K562 (cell line): ENCODE results near the gene COMTD1. TPM values are rescaled to one million over a fixed set of nuclear protein-coding genes. Genes with fewer than 3 reads are reported as not detected.

Source experiments
- CBFA2T3 ChIP-seq: fragments of 450-650 bp; IDR thresholded peaks from 2 replicates; pipeline ENCODE4 v1.6.1; 2017
- CBX1 ChIP-seq: sonication (generic); IDR thresholded peaks from 2 replicates; pipeline ENCODE4 v1.6.1; 2016; ENCODE audit warnings: antibody characterized with exemption, low read depth, mild to moderate bottlenecking
- CC2D1A ChIP-seq: fragments of 450-650 bp; IDR thresholded peaks from 2 replicates; pipeline ENCODE4 v1.6.1; 2017; ENCODE audit warnings: mild to moderate bottlenecking
- COPS2 ChIP-seq: fragments of 450-650 bp; conservative IDR thresholded peaks from 2 replicates; pipeline ENCODE4 v1.6.1; 2016; ENCODE audit warnings: mild to moderate bottlenecking, moderate library complexity
- CXXC5 ChIP-seq: fragments of 250-450 bp; sonication (Bioruptor Pico); IDR thresholded peaks from 2 replicates; pipeline ENCODE4 v1.8.0; 2022; ENCODE audit warnings: inconsistent platforms, mild to moderate bottlenecking, moderate library complexity
- EP400 ChIP-seq: fragments of 450-650 bp; IDR thresholded peaks from 2 replicates; pipeline ENCODE4 v1.6.1; 2017; ENCODE audit warnings: antibody characterized with exemption, mild to moderate bottlenecking, moderate library complexity
- ETV1 ChIP-seq: fragments of 450-650 bp; conservative IDR thresholded peaks from 2 replicates; pipeline ENCODE4 v1.6.1; 2016; ENCODE audit warnings: missing genetic modification characterization, control low read depth, low read depth, missing compliant biosample characterization
- FOXA3 ChIP-seq, 2 experiments: fragments of 450-650 bp in 1 of 2; sonication (generic) in 1 of 2; formaldehyde crosslinking; IDR thresholded peaks in 1 of 2; conservative IDR thresholded peaks in 1 of 2; 2 replicates each; pipeline versions ENCODE4 v1.4.0 to v1.8.0; 2020 to 2022; ENCODE audit warnings: mild to moderate bottlenecking in 2 of 2, missing genetic modification reagents in 1 of 2
- GTF2A2 ChIP-seq: IDR thresholded peaks from 2 replicates; pipeline ENCODE4 v1.6.1; 2016; ENCODE audit warnings: mild to moderate bottlenecking, missing genetic modification characterization, missing compliant biosample characterization
- ILF3 ChIP-seq: fragments of 450-650 bp; IDR thresholded peaks from 2 replicates; pipeline ENCODE4 v1.6.1; 2018; ENCODE audit warnings: antibody characterized with exemption, mild to moderate bottlenecking, moderate library complexity, borderline replicate concordance
- JUND ChIP-seq, 2 experiments: IDR thresholded peaks; 2 replicates in 1 of 2; 3 replicates in 1 of 2; pipeline ENCODE4 v1.6.1; 2011; ENCODE audit warnings: borderline replicate concordance in 2 of 2, low read depth in 2 of 2, low read length in 2 of 2, improper control_type of control experiment in 1 of 2, missing biosample characterization in 1 of 2, missing genetic modification characterization in 1 of 2, missing genetic modification reagents in 1 of 2
- KLF6 ChIP-seq: fragments of 250-450 bp; sonication (Bioruptor Pico); IDR thresholded peaks from 2 replicates; pipeline ENCODE4 v1.4.0; 2020; ENCODE audit warnings: mild to moderate bottlenecking, moderate library complexity, borderline replicate concordance
- NONO ChIP-seq, 2 experiments: fragments of 200-400 bp in 1 of 2; fragments of 450-650 bp in 1 of 2; formaldehyde crosslinking in 1 of 2; IDR thresholded peaks; 2 replicates each; pipeline ENCODE4 v1.6.1; 2017; ENCODE audit warnings: low read depth in 2 of 2, mild to moderate bottlenecking in 2 of 2, moderate library complexity in 2 of 2, low read length in 1 of 2
- POLR2B ChIP-seq: fragments of 450-650 bp; IDR thresholded peaks from 2 replicates; pipeline ENCODE4 v1.6.1; 2018; ENCODE audit warnings: low read depth; ENCODE audit not compliant: partially characterized antibody
- POLR2H ChIP-seq: IDR thresholded peaks from 2 replicates; pipeline ENCODE4 v1.6.1; 2016; ENCODE audit warnings: missing genetic modification characterization, low read depth, mild to moderate bottlenecking, control low read depth, missing compliant biosample characterization, moderate library complexity
- ZBTB1 ChIP-seq: sonication (generic); formaldehyde crosslinking; IDR thresholded peaks from 2 replicates; pipeline ENCODE4 v1.8.1; 2023; ENCODE audit warnings: missing genetic modification reagents, low read depth, mild to moderate bottlenecking, borderline replicate concordance
- ZNF197 ChIP-seq: fragments of 200-800 bp; sonication (Bioruptor generic); IDR thresholded peaks from 2 replicates; pipeline ENCODE4 v1.6.1; 2016; ENCODE audit warnings: low read depth, missing genetic modification characterization, missing compliant biosample characterization
- polyA plus RNA-seq, 8 experiments: library from polyadenylated mRNA; depleted of rRNA in 4 of 8; stranded (reverse) in 5 of 8; unstranded in 3 of 8; fragments of >200 nt; fragmentation: Nextera tagmentation in 2 of 8; fragmentation: Illumina TruSeq in 1 of 8; extraction: Ambion mirVana in 2 of 8; extraction: Trizol in 1 of 8; gene quantifications; 2 replicates each; pipeline versions ENCODE4 v1.2.1 to v1.2.3, GENCODE V29; 2011 to 2014; ENCODE audit warnings: inconsistent platforms in 1 of 8, missing spikeins in 1 of 8
- total RNA-seq, 7 experiments: library from RNA; depleted of rRNA in 6 of 7; stranded (reverse); fragments of >200 nt in 6 of 7; fragmentation: Illumina TruSeq in 2 of 7; extraction: Trizol in 2 of 7; gene quantifications; 2 replicates each; pipeline versions ENCODE4 v1.2.1 to v1.2.3, GENCODE V29; 2011 to 2021; ENCODE audit warnings: low replicate concordance in 1 of 7
- TF ChIP-seq, protein P1 (sequence below): sonication (generic); formaldehyde crosslinking; IDR thresholded peaks from 2 replicates; pipeline ENCODE4 v1.8.0; 2022; ENCODE audit warnings: missing genetic modification reagents, mild to moderate bottlenecking, moderate library complexity, borderline replicate concordance
- TF ChIP-seq, protein P2 (sequence below): fragments of 250-450 bp; sonication (Bioruptor Pico); IDR thresholded peaks from 2 replicates; pipeline ENCODE4 v1.5.0; 2020; ENCODE audit warnings: mild to moderate bottlenecking
- TF ChIP-seq, protein P3 (sequence below): IDR thresholded peaks from 2 replicates; pipeline ENCODE4 v1.6.1; 2016; ENCODE audit warnings: missing genetic modification characterization, missing compliant biosample characterization
- TF ChIP-seq, protein P4 (sequence below): fragments of 450-650 bp; IDR thresholded peaks from one replicate; pipeline ENCODE4 v1.6.1; 2018; ENCODE audit warnings: mild to moderate bottlenecking, moderate library complexity; ENCODE audit not compliant: partially characterized antibody
- TF ChIP-seq, protein P5 (sequence below): fragments of 250-450 bp; sonication (Bioruptor Pico); IDR thresholded peaks from 2 replicates; pipeline ENCODE4 v1.8.0; 2021; ENCODE audit warnings: moderate library complexity, mild to moderate bottlenecking, inconsistent platforms

COMTD1 gene
- total and polyA plus RNA-seq, 9 of the 15 experiments (the other 6 are each of a cell fraction or from before 2014, with no cell fraction given): 0.41 to 112 (median 13.7) TPM

DNA sequence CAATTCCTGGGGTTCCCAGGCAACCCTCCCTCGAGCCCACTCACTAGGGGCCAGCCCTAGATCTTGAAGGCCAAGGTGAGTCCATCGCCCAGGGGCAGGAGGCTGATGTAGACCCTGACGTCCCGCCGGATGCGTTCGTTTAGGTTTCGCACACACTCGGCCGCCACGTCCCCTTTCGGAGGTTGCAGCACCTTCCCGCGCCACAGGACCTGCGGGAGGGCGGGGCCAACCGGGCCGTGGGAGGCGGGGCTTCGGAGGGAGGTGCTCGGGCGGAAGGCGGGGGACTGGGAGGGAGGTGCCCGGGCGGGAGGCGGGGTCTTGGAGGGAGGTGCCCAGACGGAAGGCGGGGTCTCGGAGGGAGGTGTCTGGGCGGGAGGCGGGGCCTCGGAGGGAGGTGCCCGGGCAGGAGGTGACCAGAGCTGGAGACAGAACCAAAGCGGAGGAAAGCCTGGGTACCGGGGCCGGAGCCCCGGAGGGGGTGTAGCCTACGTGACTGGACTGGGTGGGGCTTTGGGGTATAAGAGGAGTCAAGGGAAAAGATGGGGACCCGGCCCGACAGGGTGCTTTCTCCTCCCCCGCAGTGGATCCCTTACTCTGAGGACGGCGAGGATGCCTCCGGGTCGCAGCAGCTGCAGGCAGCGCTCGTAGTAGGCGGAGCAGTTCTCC lies 1.6 kb downstream of the COMTD1 start (continued):
- TF ChIP-seq, protein P1, sequence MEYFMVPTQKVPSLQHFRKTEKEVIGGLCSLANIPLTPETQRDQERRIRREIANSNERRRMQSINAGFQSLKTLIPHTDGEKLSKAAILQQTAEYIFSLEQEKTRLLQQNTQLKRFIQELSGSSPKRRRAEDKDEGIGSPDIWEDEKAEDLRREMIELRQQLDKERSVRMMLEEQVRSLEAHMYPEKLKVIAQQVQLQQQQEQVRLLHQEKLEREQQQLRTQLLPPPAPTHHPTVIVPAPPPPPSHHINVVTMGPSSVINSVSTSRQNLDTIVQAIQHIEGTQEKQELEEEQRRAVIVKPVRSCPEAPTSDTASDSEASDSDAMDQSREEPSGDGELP (CRISPR knock-in tag): peak; percentile 59; the same call in 1 of the 2 replicates
- TF ChIP-seq NONO (IDR thresholded peaks at IDR 0.05; ENCODE audit: low read depth in 2 of 2, low read length in 1 of 2) (no peak), ETV1 (tag) (no peak), POLR2H (tag) (no peak), CXXC5 (0 out of 2 replicates have a peak, but pooled peaks have one; percentile 9), CBX1 (no peak), CC2D1A (no peak), ILF3 (no peak), JUND (IDR thresholded peaks at IDR 0.05; ENCODE audit: borderline replicate concordance, low read depth, low read length) (no peak), JUND (tag; IDR thresholded peaks at IDR 0.05; ENCODE audit: borderline replicate concordance, low read depth, low read length) (no peak), FOXA3 (CRISPR knock-in tag; conservative IDR thresholded peaks at IDR 0.05 in 1 of 2, IDR thresholded peaks at IDR 0.05 in 1 of 2) (no peak), ZNF197 (CRISPR knock-in tag) (no peak), CBFA2T3 (no peak), KLF6 (CRISPR knock-in tag) (no peak), COPS2 (no peak), GTF2A2 (no peak), ZBTB1 (CRISPR knock-in tag) (no peak), EP400 (peak; percentile 85), POLR2B (peak; percentile 52)
- TF ChIP-seq, protein P2, sequence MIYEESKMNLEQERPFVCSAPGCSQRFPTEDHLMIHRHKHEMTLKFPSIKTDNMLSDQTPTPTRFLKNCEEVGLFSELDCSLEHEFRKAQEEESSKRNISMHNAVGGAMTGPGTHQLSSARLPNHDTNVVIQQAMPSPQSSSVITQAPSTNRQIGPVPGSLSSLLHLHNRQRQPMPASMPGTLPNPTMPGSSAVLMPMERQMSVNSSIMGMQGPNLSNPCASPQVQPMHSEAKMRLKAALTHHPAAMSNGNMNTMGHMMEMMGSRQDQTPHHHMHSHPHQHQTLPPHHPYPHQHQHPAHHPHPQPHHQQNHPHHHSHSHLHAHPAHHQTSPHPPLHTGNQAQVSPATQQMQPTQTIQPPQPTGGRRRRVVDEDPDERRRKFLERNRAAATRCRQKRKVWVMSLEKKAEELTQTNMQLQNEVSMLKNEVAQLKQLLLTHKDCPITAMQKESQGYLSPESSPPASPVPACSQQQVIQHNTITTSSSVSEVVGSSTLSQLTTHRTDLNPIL (CRISPR knock-in tag): no peak
- TF ChIP-seq, protein P3, sequence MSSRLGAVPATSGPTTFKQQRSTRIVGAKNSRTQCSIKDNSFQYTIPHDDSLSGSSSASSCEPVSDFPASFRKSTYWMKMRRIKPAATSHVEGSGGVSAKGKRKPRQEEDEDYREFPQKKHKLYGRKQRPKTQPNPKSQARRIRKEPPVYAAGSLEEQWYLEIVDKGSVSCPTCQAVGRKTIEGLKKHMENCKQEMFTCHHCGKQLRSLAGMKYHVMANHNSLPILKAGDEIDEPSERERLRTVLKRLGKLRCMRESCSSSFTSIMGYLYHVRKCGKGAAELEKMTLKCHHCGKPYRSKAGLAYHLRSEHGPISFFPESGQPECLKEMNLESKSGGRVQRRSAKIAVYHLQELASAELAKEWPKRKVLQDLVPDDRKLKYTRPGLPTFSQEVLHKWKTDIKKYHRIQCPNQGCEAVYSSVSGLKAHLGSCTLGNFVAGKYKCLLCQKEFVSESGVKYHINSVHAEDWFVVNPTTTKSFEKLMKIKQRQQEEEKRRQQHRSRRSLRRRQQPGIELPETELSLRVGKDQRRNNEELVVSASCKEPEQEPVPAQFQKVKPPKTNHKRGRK (tag): no peak
- TF ChIP-seq, protein P4, sequence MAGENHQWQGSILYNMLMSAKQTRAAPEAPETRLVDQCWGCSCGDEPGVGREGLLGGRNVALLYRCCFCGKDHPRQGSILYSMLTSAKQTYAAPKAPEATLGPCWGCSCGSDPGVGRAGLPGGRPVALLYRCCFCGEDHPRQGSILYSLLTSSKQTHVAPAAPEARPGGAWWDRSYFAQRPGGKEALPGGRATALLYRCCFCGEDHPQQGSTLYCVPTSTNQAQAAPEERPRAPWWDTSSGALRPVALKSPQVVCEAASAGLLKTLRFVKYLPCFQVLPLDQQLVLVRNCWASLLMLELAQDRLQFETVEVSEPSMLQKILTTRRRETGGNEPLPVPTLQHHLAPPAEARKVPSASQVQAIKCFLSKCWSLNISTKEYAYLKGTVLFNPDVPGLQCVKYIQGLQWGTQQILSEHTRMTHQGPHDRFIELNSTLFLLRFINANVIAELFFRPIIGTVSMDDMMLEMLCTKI: no peak
- TF ChIP-seq, protein P5, sequence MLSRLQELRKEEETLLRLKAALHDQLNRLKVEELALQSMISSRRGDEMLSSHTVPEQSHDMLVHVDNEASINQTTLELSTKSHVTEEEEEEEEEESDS (CRISPR knock-in tag): no peak
